8988T (cell line): Measurements from ENCODE around the gene ALDH4A1.

Source experiments
- DNase-seq: peaks from one replicate; pipeline ENCODE4 v3.0.0; 2011

ALDH4A1 gene

DNA sequence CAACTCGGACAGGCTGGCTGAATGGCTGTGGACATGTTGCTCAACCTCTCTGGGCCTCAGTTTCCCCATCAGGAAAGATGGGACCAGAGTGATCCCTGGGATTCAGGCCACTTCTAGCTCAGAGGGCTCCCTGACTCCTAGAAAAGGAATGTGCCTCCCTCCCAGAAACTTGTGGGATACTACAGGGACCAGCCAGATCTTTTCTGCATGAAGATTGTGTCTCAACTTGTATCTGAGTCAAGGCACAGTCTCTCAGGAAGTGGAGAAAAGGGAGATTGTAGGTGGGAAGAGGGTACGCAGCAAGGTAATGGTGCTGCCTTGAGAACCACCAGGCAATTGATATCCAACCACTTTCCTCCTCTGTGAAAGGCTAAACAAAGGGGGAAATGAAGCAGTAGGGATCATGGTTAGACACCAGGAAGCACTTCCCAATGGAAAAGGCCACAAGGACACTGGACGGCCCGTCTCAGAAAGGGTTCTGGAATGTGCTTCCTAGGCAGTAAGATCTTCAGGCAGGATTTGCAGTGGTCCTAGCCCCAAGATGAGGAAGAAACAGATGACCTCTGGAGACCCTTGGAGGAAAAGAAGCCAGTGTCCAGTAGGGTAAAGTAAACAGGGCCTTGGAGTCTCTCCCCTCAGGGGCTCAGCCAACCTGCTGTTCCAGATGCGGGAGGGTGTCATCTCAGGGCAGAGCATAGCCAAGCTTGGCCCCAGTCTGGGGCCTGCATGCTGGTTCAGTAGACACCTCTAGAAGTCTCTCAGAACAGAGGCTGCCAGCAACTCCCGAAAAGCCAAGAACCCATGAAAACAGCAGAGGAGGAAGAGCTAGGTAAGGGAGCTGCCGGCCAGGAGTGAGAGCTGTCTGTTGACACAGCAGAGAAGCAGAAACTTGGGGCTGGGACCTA, 37.3 kb upstream of the ALDH4A1 start:
- no peak for DNase-seq

DNA sequence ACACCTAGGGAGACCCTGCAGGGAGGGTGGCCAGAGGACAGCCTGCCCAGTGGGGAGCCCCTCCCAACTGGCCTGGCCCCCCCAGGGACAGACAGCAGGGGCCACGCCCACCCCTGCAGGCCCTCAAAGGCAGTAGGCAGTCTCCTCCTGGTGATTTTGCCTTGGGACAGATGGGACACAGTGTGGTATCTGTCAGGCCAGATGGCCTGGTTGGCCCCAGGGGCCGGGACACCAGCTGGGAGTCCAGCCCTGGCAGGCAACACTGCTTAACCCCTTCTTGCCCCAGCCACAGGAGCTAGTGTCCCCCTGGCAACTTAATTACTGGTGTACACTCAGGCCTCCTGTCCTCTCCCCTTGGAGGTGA, 36.3 kb upstream of the ALDH4A1 start:
- DNase-seq = no peak

DNA sequence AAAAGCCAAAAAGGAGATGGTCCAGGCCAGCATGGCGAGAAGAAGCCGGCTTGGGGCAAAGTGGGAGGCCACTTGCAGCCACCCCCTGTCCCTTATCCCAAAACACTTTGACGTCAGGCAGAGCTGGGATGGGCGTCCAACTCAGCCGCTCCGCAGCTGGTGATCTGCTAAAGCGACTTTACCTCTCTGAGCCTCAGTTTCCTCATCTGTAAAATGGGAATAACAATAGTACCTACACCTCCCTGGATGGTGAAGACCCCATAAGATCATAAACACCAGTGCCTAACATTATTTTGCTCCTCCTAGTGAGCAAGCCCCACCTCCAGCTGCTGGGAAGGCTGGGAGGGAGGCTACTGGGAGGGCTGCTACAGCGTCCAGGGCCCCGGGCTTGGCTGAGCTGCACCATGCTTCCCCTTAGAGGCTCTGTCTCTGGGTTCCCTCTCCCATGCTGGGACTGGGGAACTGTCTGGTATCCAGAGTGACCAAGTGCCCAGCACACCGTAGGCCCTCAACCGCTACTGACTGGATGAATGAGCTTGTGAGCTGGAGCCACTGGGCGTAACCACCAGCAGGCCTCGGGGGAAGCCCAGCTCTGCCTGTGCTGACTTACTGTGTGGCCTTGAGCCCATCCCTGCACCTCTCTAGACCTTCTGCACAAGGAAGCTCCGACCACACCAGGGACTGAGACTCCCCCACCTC, 35.8 kb upstream of the ALDH4A1 start:
- DNase-seq = no peak

DNA sequence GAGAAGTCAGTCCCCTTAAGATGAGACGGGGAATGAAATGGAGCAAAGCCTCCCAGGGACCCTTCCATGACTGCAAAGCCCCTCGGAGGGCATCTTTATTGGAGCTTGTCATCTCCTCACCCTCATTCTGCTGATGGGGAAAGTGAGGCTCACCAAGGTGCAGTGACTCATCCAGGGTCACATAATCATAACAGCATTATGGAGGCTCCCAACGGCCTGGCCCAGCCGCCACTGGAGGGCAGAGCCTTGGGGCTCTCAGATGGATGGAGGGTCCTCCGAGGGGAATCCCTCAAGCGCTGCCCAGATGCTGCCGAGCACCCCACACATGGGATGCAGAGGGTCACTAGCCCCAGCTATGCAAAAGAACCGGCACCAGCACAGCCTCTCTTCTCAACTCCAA, 35.2 kb upstream of the ALDH4A1 start:
- DNase-seq = no peak

DNA sequence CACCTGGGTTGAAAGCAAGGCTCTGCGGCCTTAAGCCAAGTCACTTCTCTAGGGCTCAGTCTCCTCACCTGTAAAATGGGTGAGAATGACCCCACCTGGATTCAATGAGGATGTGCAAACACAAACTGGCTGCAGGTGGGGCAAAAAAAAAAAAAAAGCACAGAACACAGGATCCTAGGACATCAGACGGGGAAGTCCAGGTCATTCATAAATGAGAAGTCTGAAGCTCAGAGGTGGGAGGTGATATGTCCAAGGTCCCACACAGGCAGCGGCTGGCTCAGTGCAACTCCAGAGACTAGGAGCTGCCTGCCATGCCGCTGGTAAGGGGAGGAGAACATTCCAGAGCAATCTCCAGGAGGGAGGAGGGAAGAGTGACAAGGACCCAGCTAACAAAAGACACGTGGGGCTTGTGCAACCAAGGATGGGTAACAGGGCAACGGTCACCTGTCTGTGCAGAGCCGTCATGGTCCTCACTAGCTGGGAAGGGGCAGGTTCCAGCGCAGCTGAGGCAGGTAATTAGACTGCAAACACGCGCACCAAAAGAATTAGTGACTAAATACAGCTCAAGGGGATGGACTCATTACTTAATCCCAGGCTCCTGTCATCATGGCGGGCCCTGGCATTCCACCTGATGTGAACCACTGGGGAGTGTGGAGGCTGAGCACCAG, 34.6 kb upstream of the ALDH4A1 start:
- no peak for DNase-seq

DNA sequence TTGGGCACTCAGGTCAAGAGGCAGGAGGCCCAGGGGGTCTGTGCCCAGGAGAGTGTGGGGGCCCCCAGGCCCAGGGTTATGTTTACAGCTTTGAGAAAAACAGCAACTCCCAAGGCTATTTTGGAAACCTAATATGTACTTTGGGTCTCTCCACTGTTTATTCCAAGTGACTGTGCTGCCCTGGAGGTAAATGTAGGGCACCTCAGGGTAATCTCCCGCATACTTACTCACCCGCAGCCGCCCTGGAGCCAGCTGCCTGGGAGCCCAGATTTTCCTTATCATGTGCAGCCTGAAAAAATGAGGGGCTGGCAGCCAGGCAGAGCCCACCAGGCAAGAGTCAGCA, 34.1 kb upstream of the ALDH4A1 start:
- DNase-seq = no peak

DNA sequence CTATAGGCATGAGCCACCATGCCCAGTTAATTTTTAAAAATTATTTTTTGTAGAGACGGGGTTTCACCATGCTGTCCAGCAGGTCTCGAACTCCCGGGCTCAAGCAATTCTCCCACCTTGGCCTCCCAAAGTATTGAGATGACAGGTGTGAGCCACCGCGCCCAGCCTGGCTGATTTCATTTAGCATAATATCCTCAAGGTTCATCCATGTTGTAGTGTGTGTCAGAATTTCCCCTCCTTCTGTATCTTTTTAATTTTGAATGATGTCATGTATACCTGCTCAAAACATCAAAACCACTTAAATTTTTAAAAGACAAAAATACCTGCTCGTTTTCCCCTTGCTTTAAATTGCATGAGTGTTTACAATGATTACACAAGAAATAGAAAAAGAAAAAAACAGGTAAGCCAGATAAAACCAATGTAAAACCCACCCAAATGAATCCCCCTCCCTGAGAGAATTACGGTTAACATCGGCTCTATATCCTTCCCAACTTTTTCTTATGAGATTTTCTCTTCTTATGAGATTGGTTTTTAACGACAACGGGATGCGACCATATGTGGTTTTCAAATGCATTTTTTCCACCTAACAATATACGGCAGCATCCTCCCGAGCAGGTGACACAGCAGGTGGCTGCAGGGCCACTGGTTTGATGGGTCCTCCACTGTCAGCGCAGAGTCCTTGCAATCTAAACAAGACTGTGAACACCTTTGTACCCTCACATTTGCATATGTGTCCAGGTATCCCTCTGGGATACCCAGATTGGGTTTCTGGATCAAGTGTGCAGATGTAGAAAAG, 32.0 kb upstream of the ALDH4A1 start:
- DNase-seq = no peak

DNA sequence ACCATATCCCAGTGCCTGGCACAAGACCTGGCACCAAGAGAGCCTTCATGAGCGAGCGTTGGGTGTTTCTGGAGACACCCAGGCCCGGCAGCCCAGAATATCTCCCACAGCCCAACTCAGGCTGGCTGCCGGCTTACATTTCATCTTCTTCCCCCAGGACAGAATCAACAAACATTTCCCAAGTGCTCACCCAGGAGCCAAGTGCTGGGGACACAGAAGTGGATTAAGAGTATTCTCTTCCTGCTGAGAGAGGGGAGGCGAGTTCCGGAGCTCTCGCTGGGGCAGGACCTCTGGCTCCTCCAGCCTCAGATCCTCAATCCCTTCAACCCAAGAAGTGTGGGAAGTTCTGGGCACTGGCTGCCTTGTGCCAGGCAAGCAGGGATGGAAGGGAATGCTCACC, 30.5 kb upstream of the ALDH4A1 start:
- DNase-seq = no peak

DNA sequence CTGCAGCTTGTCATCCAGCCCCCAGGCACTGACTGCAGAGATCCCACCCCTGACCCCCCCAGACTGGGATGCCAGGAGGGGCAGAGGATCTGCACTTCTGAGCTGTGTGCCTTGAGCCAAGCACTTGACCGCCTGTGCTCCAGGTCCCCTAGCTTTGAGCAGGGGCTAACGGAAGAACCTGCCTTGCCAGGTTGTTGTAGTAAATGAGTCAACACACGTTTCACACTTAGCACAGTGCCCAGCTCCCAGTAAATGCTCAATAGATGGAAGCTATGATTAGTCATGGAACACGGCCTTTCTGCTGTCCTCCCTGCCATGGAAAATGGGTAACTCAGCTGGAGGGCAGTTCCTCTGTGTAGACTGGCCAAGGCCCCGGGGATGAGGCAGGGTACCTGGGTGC, 30.0 kb upstream of the ALDH4A1 start:
- DNase-seq = no peak

DNA sequence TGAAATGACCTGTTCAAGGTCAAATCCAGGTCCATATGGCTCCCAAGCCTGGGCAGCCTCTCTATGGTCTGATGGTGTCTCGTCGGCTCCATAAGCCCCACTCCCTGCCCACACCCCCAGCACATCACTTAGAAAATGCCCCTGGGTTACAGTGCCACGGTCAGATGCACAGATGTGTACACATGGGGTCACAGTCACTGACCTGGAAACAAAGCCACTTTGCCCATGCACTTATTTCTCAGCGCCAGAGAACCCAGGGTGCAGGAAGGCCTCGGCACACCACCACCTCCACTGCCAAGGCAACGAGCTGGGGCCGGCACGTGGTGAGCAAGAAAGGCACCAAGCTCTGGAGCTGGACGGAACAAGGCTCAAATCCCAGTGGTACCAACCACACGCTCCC, 29.4 kb upstream of the ALDH4A1 start:
- no peak for DNase-seq

DNA sequence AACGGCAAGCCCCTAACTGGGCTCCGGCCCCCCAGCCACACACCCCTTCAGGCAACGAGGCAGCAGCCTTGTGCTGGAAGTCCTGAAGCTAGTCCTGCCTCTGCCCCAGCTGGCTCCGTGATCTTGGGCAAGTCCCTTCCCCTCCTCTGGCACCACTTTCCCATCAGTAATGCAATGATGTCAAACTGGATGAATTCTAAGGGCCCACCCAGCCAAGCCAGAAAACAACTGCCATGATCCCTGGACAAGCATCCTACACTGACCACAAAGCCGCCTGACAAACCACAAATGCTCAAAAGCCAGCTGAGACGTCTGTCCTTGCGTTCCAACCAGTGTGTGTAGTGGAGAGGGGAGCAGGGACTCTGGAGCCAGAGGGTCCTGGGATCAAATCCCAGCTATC, 27.3 kb upstream of the ALDH4A1 start:
- no peak for DNase-seq

DNA sequence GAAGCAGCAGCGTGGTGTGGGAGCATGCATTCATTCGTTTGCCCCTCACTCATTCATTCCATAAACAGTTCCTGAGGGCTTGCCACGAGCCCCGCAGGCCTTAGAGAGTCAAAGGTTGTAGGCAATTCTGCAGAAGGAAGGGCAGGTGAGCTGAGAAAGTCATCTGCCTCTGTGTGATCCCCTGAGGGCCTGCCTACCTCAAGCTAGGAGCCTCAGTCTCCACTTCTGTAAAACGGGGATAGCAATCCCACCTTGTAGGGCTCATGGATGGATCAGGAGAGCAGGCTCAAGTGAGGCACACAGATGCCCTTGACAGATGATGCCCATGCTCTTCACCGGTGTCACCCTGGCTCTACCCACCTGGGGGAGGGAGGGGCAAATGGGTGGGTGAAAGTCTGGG, 26.6 kb upstream of the ALDH4A1 start:
- DNase-seq = no peak

DNA sequence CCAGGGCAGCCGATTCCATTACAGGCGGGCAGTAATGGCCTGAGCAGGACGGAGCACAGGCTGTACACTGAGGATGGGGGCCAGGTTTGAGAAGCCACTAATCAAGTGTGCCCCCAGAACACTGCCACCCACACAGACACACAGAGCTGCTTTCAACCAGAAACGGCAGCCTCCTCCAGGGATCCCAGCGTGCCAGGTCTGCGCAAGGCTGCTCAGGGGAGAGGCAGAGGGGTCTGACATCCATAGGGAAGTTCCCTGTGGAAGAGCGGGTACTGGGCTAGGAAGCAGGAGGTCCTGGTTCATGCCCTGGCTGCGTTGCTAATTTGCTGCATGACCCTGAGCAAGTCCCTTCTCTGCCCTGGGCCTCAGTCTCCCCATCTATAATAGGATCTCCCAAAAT, 26.1 kb upstream of the ALDH4A1 start:
- DNase-seq = no peak

DNA sequence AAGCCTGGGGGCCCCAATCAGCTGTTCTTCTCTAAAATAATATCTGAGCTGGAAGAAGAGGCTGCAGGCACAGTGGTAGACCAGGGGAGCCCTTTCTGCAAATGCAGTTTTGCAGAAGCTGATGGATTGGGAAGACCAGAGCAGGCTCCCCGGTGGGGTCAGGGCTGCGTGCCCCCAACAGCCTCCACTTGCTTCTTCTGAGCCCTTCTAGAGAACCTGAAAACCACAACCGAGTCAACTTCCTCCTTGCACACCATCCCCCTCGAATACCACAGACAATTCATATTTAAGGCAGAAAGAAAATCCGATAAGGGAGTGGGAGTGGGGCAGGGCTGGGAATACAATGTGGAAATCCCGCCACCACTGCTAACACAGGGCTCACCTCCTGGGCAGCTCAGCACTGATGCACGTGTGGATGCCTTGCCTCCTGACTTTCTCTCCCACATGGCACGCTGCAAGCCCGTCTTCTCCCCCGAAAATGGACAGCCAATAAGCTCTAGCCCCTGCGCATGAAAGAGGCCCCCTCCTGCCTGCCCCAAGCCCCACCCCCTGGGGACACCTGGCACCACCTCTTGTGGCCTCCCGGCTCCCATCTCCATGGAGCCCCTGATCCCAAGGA, 25.4 kb upstream of the ALDH4A1 start:
- no peak for DNase-seq

DNA sequence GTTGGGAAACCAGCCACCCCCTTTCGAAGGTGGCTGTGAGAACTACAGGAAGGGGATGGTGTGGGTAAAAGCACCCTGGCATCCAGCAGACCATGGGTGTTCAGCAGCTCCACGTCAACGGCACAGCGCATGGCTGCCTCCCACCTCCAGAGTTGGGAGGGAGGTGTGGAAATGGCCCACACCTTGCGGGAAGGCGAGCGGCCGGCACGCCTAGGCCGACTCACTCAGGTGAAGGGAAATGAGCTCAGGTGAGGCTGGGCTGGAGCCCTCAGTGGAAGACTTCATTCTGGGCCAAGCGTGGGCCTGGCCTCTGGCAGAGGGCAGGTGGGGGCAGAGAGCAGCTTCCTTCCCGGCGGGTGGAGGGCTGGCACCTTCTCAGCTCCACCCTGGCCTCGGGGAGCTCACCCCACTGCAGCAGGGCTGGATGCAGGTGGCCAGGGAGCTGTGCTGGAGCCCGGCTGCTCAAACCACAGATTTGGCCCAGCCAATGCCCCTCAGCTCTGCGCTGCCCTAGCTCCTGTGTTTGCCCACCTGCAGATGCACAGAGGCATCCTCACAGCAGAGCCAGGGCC, 24.8 kb upstream of the ALDH4A1 start:
- no peak for DNase-seq

DNA sequence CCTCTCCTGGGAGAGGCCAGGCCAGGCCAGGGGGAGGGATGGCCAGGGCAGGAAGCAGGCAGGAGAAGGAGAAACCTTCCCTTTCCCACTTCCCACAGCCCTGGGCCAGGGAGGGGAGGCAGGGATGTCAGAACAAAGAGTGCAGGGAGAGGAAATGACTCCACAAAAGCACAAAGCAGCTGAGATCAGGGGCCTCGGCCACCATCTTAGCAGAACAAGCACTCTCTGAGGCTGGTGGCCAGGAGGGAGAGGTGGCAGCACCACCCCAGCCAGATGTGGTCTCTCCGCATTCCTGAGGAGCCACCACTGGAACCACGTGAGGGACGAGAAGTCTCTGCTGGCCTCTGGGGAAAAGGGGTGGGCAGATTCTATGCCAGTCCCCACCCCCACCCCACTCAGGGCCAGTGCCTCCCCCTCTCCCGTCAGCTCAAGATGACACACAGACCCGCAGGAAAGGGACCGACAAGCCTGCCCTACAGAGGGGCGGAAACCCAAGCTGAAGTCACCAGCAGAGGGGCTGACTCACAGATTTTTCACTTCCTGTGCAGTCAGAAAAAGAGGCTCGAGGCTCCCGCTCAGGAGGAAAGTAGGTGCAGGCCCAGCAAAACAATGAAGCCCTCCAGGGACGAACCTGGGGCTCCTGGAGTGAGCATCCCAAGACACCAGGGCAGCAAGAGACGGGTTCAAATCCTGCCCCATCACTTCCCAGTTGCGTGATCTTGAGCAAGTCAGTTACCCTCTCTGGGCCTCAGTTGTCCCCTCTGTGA, 24.1 kb upstream of the ALDH4A1 start:
- DNase-seq = peak; percentile 92

DNA sequence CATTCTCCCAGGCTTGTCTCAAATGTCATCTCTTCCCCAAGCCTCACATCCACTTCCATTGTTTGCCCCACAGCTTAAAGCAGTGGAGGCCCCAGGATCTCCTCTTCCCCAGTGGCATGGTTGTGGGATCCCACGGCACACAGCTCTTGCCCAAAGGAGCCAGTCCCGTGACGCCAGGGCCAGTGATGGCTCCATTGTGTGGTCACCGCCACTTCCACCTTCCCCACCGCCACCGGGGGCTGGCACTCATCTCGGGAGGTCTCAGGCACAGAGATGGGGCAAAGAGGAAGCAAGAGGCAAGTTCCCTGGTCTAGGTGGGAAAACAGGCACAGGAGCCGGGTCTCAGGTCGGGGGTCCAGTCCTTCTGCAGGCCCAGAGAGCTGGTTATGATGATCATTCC, 22.9 kb upstream of the ALDH4A1 start:
- DNase-seq = no peak

DNA sequence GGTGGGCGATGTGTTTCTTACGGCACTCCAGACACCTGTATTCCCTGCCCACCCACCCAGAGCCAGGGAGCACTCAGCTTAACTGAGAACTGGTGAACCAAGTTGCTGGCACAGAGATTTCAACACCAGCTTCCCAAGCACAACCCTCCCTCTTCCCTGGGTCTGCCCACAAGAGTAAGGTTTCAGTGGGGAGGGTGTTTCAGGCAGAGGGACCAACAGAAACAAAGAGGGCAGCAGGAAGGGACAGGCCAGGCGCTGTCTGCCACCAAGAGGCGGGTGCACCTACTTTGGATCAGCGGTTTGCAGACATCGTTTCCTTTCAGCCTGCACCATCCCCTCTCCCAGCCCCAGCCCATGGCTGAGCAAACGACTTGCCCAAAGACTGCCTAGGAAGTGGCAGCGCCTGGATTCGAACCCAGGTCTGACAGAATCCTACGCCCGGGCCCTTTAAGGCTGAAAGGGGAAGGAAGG, 21.9 kb upstream of the ALDH4A1 start:
- DNase-seq = no peak

DNA sequence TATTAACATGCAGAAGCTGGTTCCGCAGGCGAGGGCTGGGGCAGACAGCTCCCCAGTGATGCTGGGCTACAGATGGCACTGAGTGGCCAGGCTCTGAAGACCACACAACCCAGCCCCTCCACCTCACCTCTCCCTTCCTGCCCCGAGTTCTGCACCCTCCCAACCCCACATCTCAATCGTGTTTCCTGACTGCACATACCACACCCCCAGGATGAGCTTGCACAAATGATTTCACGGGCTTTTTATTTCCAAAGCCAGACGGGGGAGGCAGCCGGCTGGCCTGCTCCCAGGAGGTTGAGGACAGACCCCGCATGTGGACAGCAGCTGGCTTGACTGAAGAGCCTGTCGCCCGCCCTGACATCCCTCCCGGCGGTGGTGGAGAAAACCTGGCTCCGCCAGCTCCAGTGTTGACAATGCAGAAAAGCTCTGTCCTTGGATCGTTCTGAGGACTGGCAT, 21.4 kb upstream of the ALDH4A1 start:
- DNase-seq = no peak

DNA sequence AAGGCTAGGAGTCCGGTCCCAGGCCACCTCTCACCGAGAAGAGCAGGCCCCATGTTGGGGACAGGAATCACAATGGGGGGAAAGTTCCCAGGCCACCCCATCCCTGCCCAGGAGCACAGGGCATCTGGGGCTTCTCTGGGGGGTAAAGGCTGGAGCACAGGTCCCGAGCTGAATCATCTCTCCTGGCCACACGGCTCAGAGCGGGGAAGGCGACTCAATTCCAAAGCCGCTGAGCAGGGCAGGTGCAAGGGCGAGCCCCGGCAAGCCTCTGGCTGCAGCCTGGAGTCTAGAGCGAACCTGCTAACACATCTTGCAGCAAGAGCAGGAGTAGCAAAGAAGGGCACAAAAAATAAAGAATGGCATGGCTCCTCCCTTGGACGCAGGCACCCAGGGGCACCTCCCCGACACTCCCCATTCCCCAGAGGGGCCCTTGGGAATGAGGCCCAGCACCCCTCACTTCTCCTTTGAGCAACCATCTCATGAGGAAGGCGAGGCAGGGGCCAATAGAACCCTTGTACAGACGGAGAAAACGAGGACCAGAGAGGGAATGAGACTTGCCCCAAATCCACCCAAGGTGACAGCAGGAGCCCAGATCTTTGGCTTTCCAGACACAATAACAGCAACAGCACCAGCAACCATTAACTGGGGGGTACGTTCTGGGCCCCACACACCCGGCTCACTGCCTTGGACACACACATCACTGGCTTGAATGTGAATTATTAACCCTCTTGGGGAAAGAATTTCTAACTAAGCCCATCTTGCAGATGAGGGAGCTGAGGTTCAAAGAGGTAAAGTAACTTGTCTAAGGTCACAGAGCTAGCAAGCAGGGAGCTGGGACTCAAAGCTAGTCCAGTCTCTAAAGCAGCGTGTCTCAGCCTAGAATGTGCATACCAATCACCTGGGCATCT, 20.7 kb upstream of the ALDH4A1 start:
- DNase-seq = no peak
